Uterus (tissue), 4 donors: ENCODE results near the gene PIP4K2B. TPM values are rescaled to one million over a fixed set of nuclear protein-coding genes. Genes with fewer than 3 reads are reported as not detected.

Experiments
- DNase-seq, 2 donors: peaks; one replicate each; pipeline ENCODE4 v3.0.0-alpha.2; 2019 to 2020
- H3K27ac ChIP-seq, 2 donors: fragments of 200-600 bp; sonication (generic); 1 replicate in 1 of 2; 2 replicates in 1 of 2; pipeline ENCODE4 v1.5.1; 2016 to 2018
- H3K27me3 ChIP-seq, 2 donors: fragments of 200-600 bp; sonication (generic); one replicate each; pipeline ENCODE4 v1.5.1; 2018 to 2019; ENCODE audit warnings: control low read depth in 1 of 2
- H3K36me3 ChIP-seq, 2 donors: fragments of 200-600 bp; sonication (generic); one replicate each; pipeline ENCODE4 v1.5.1; 2019; ENCODE audit warnings: control low read depth in 1 of 2
- H3K4me1 ChIP-seq, 2 donors: fragments of 200-600 bp; sonication (generic); one replicate each; pipeline ENCODE4 v1.5.1; 2018 to 2019; ENCODE audit warnings: control low read depth in 1 of 2
- H3K4me3 ChIP-seq, 2 donors: fragments of 200-600 bp; sonication (generic); 1 replicate in 1 of 2; 2 replicates in 1 of 2; pipeline ENCODE4 v1.5.1; 2018 to 2019; ENCODE audit warnings: mild to moderate bottlenecking in 1 of 2
- H3K9me3 ChIP-seq, 2 donors: fragments of 200-600 bp; sonication (generic); one replicate each; pipeline ENCODE4 v1.5.1; 2019; ENCODE audit warnings: control low read depth in 1 of 2
- CTCF ChIP-seq, 4 experiments: fragments of 200-600 bp in 2 of 4; fragments of 450-650 bp in 2 of 4; sonication (generic) in 2 of 4; IDR thresholded peaks; one replicate each; pipeline ENCODE4 v1.5.1; 2016 to 2019; ENCODE audit warnings: antibody characterized with exemption in 4 of 4, mild to moderate bottlenecking in 2 of 4, moderate library complexity in 1 of 4
- POLR2A ChIP-seq, 2 donors: fragments of 450-650 bp; IDR thresholded peaks; one replicate each; pipeline ENCODE4 v1.6.1; 2016; ENCODE audit warnings: antibody characterized with exemption in 2 of 2, mild to moderate bottlenecking in 1 of 2, moderate library complexity in 1 of 2
- intact Hi-C: fragments of 100-400 bp; cut with DNase I; formaldehyde crosslinking; loops from one replicate; pipeline ENCODE4 v1.15.1; 2023; ENCODE audit warnings: low total_unique reads
- total RNA-seq, 4 donors: library from RNA; depleted of rRNA in 3 of 4; stranded (reverse); fragments of >200 nt in 3 of 4; gene quantifications; one replicate each; pipeline versions ENCODE4 v1.1.0 to v1.2.4, GENCODE V29; 2014 to 2023
- donor health status: DM: yes; HTN: yes; CAD: no.

Gene PIP4K2B
- total RNA-seq, 4 donors from 2014 or later, result 23.2 to 89.5 (median 42.3) TPM

GRCh38 chr17:38738686-38739085, 60.7 kb downstream of the PIP4K2B start:
- peaks cover 4 to 13% of the 10 kb centered on the region in 2 donors for H3K4me1 ChIP-seq
- no peaks in the 10 kb centered on the region for H3K36me3 ChIP-seq
- no peak for TF ChIP-seq CTCF (IDR thresholded peaks at IDR 0.05)
- TF ChIP-seq POLR2A (IDR thresholded peaks at IDR 0.05), result no peak
- H3K9me3 ChIP-seq, result no peaks in the 10 kb centered on the region
- no peak for DNase-seq
- intact Hi-C loops, result loop anchor here (5.0 kb wide), 1 partner anchor 61 kb away; no protein-coding TSS in a partner anchor
- no peak overlapping the region for H3K27ac ChIP-seq
- no peaks in the 10 kb centered on the region for H3K27me3 ChIP-seq
- no peak overlapping the region for H3K4me3 ChIP-seq

DNA sequence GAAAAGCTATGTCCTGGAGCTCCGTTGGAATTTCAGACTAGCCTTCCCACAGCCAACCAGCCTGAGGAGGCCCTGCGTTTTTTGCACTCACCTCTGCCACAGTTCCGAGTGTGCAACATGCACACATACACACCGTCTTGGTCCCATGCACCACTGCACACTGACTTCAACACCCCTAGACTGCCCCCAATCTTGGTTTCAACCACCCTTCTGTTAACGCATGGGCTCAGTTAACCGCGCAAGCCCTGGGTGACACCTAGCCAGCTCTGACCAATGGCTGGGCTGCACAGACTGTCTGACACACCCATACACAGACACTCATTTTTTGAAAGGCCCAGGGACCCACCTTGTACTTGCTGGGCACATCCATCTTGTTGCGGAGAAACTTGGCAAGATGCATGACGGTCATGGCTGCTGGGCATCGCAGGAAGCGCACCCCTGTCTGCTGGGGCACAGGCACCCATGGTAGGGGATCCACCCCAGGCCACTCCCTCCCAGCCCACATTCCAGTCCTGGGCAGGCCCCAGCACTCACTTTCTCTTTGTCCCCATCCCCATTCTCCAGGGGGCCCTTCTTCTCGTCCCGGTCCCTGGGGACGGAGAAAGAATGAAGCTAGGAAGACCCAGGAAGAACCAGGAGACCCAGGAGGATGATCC, 61.2 kb downstream of the PIP4K2B start:
- Histone ChIP-seq H3K27me3 (no peaks in the 10 kb centered on the region), H3K4me3 (no peak overlapping the region), H3K9me3 (no peaks in the 10 kb centered on the region), H3K36me3 (no peaks in the 10 kb centered on the region), H3K4me1 (peaks cover 4 to 13% of the 10 kb centered on the region in 2 donors), H3K27ac (no peak overlapping the region)
- intact Hi-C loops, result loop anchor here (5.0 kb wide), 1 partner anchor 61 kb away; no protein-coding TSS in a partner anchor
- TF ChIP-seq POLR2A (IDR thresholded peaks at IDR 0.05), result no peak
- no peak for TF ChIP-seq CTCF (IDR thresholded peaks at IDR 0.05)
- DNase-seq, result no peak

DNA sequence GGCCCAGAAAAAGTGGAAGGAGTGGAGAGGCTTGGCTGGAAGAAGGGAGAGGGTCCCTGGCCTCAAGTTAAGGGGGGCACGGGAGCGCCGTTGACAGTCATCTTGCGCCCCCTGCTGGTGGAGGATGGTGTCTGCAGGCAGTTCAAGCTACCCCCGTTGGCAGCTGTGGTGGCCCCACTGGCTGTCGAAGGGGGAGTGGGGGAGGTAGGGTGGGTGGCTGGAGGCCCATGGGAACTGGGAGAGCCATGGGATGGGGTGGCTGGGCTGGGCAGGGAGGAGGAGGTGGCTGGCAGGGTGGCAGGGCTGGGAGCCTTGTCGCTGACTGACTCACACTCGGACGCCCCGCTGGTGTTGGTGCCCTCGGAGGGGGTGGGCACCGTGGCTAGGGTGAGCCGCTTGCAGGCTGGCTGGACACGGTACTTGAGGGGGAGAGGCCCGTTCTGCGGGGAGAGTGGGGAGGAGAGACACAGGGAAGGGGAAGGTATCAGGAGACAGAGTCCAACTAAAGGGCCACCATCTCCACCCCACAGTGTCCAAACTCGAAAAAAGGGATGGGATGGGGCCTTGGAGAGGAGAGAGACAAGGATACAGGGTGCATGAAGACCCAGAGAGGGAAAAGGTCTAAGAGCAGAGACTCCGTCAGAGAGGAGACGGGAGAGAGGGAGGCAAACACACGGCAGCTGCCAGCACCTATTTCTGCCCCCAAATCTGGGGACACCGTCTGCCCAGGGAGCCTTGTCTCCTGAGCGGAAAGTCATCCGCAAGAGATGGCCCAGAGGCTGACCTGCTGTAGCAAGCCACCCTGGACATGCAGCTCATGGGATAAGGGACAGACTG, 64.0 kb downstream of the PIP4K2B start:
- no peak overlapping the region for H3K4me3 ChIP-seq
- H3K9me3 ChIP-seq, result no peaks in the 10 kb centered on the region
- H3K4me1 ChIP-seq, result no peaks in the 10 kb centered on the region
- DNase-seq, result peak; percentile 62 to 69
- TF ChIP-seq POLR2A (IDR thresholded peaks at IDR 0.05), result no peak
- peak; percentile 87 to 98 (median 92) for TF ChIP-seq CTCF (IDR thresholded peaks at IDR 0.05)
- no peaks in the 10 kb centered on the region for H3K36me3 ChIP-seq
- H3K27ac ChIP-seq, result peak overlapping the region in 1 of 2 donors; percentile 13
- intact Hi-C loops, result loop anchor here (5.0 kb wide), 1 partner anchor 58 kb away; no protein-coding TSS in a partner anchor
- no peaks in the 10 kb centered on the region for H3K27me3 ChIP-seq

- H3K4me3 ChIP-seq, result no peak overlapping the region
- H3K27ac ChIP-seq, result no peak overlapping the region
- H3K36me3 ChIP-seq, result no peaks in the 10 kb centered on the region
- TF ChIP-seq CTCF (IDR thresholded peaks at IDR 0.05) (peak in 1 of 4 experiments; percentile 17), POLR2A (IDR thresholded peaks at IDR 0.05) (no peak)
- DNase-seq, result no peak
- H3K27me3 ChIP-seq, result no peaks in the 10 kb centered on the region
- no peaks in the 10 kb centered on the region for H3K4me1 ChIP-seq
- intact Hi-C loops, result no loop called here
- no peaks in the 10 kb centered on the region for H3K9me3 ChIP-seq
These were observed 65.1 kb downstream of the PIP4K2B start for GRCh38 chr17:38733982-38734973.
